ENCODE data around the gene PLXNC1.

DNA sequence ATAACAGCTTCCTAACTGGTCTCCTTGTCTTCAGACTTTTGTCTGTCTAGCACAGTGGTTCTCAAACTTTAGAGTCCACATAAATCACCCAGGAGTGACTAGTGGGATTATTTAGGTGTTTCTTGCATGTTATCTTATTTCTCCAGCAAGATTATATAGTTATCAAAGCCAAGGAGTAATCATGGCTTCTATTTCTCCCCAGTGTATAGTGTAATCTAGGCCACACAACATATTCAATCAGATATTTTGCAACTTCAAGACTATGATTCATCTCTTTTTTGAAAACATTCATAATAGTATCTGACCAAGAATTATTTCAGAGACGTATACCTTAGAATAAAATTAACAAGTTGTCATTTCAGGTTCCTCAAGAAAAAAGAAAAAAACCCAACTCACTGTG lies 179.4 kb downstream of the PLXNC1 start:
- TF ChIP-seq, protein P1, sequence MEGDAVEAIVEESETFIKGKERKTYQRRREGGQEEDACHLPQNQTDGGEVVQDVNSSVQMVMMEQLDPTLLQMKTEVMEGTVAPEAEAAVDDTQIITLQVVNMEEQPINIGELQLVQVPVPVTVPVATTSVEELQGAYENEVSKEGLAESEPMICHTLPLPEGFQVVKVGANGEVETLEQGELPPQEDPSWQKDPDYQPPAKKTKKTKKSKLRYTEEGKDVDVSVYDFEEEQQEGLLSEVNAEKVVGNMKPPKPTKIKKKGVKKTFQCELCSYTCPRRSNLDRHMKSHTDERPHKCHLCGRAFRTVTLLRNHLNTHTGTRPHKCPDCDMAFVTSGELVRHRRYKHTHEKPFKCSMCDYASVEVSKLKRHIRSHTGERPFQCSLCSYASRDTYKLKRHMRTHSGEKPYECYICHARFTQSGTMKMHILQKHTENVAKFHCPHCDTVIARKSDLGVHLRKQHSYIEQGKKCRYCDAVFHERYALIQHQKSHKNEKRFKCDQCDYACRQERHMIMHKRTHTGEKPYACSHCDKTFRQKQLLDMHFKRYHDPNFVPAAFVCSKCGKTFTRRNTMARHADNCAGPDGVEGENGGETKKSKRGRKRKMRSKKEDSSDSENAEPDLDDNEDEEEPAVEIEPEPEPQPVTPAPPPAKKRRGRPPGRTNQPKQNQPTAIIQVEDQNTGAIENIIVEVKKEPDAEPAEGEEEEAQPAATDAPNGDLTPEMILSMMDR (IDR thresholded peaks at IDR 0.05): no peak
- no peak for TF ChIP-seq POLR2A (IDR thresholded peaks at IDR 0.05)
